Endothelial cell of umbilical vein (primary cell): Measurements from ENCODE around the gene H1-8. TPM values are rescaled to one million over a fixed set of nuclear protein-coding genes. Genes with fewer than 3 reads are reported as not detected.

ENCODE experiments used
- BruUV-seq: library from RNA; stranded (reverse); fragments of 400-500 nt; replicated peaks from 2 replicates; lab custom pipeline; 2021; lab: Mats Ljungman, UMichigan
- CTCF ChIA-PET: fragments of 300-600, 350-600 bp; sonication (Branson Sonifier 250); formaldehyde crosslinking; loops from one replicate; lab custom pipeline; 2021; ENCODE audit warnings: antibody characterized with exemption, inconsistent platforms; lab: Charles Lee
- POLR2A ChIA-PET: fragments of 300-600, 350-600 bp; sonication (Branson Sonifier 250); formaldehyde crosslinking; loops from one replicate; lab custom pipeline; 2021; ENCODE audit warnings: antibody characterized with exemption, inconsistent platforms; lab: Charles Lee
- DNase-seq: peaks from one replicate; pipeline ENCODE4 v3.0.0-alpha.2; 2011; ENCODE audit warnings: low read depth, low spot score
- FAIRE-seq: peaks from 2 replicates; lab custom pipeline; 2011; peaks lifted over from hg19 to GRCh38; lab: Jason Lieb, UNC
- H2AFZ ChIP-seq: 2 replicates; pipeline ENCODE4 v1.6.0; 2012; ENCODE audit warnings: low read depth, low read length, control low read depth, inconsistent platforms
- H3K27ac ChIP-seq: 2 replicates; pipeline ENCODE4 v1.5.1; 2011; ENCODE audit warnings: low read depth, mild to moderate bottlenecking, control low read depth, low read length, moderate library complexity; ENCODE audit not compliant: insufficient read depth
- H3K27me3 ChIP-seq, 2 experiments: 2 replicates each; pipeline versions ENCODE4 v1.6.0 to v1.6.1; 2011; ENCODE audit warnings: low read length in 2 of 2, mixed read lengths in 1 of 2; ENCODE audit not compliant: control insufficient read depth in 2 of 2, insufficient read depth in 2 of 2
- H3K36me3 ChIP-seq, 2 experiments: 2 replicates in 1 of 2; 3 replicates in 1 of 2; pipeline ENCODE4 v1.5.1; 2011; ENCODE audit warnings: low read length in 2 of 2, mild to moderate bottlenecking in 1 of 2, moderate library complexity in 1 of 2; ENCODE audit not compliant: control insufficient read depth in 2 of 2, insufficient read depth in 2 of 2; ENCODE audit errors: extremely low read depth in 1 of 2
- H3K4me1 ChIP-seq: 3 replicates; pipeline ENCODE4 v1.5.1; 2011; ENCODE audit warnings: mild to moderate bottlenecking, low read length; ENCODE audit not compliant: control insufficient read depth, insufficient read depth; ENCODE audit errors: extremely low read depth
- H3K4me2 ChIP-seq: 2 replicates; pipeline ENCODE4 v1.6.1; 2011; ENCODE audit warnings: low read length, control low read depth, mixed read lengths; ENCODE audit not compliant: insufficient read depth
- H3K4me3 ChIP-seq, 3 experiments: fragments of 200-600 bp in 1 of 3; sonication (generic), shearing (Covaris generic) in 1 of 3; replicated peaks in 1 of 3; 2 replicates each; pipeline ENCODE4 v1.5.1; 2011 to 2016; ENCODE audit warnings: control low read depth in 3 of 3, low read length in 3 of 3, mild to moderate bottlenecking in 2 of 3, inconsistent platforms in 1 of 3, low read depth in 1 of 3, moderate library complexity in 1 of 3; ENCODE audit not compliant: insufficient read depth in 1 of 3
- H3K79me2 ChIP-seq: 2 replicates; pipeline ENCODE4 v1.6.0; 2012; ENCODE audit warnings: low read length, inconsistent platforms; ENCODE audit not compliant: control insufficient read depth, insufficient read depth
- H3K9ac ChIP-seq: replicated peaks from 2 replicates; pipeline ENCODE3; 2011; ENCODE audit warnings: low read length, control low read depth; ENCODE audit not compliant: insufficient read depth; ENCODE audit errors: extremely low read depth
- H3K9me1 ChIP-seq: replicated peaks from 3 replicates; pipeline ENCODE4 v1.6.0; 2011; ENCODE audit warnings: mild to moderate bottlenecking, low read length; ENCODE audit not compliant: control insufficient read depth, insufficient read depth; ENCODE audit errors: extremely low read depth
- H3K9me3 ChIP-seq: replicated peaks from 2 replicates; pipeline ENCODE4 v1.5.1; 2012; ENCODE audit warnings: low read length, inconsistent platforms; ENCODE audit not compliant: control insufficient read depth, insufficient read depth
- H4K20me1 ChIP-seq: replicated peaks from 2 replicates; pipeline ENCODE3; 2011; ENCODE audit warnings: mild to moderate bottlenecking, low read length; ENCODE audit not compliant: control insufficient read depth, insufficient read depth; ENCODE audit errors: extremely low read depth
- CTCF ChIP-seq, 2 donors: IDR thresholded peaks; 1 replicate in 1 of 2; 2 replicates in 1 of 2; pipeline ENCODE4 v1.5.1; 2011; ENCODE audit warnings: low read length in 2 of 2, mild to moderate bottlenecking in 2 of 2, moderate library complexity in 2 of 2, control low read depth in 1 of 2, inconsistent platforms in 1 of 2, low read depth in 1 of 2; ENCODE audit not compliant: insufficient read depth in 1 of 2; ENCODE audit errors: extremely low read depth in 1 of 2
- FOS ChIP-seq: IDR thresholded peaks from 2 replicates; pipeline ENCODE4 v1.6.1; 2011; ENCODE audit warnings: mild to moderate bottlenecking, low read length, moderate library complexity, borderline replicate concordance; ENCODE audit not compliant: insufficient read depth
- GATA2 ChIP-seq: IDR thresholded peaks from 2 replicates; pipeline ENCODE4 v1.7.0; 2011; ENCODE audit warnings: low read depth, mild to moderate bottlenecking, moderate library complexity, mixed read lengths, low read length; ENCODE audit not compliant: insufficient read length, insufficient read depth
- JUN ChIP-seq: IDR thresholded peaks from 2 replicates; pipeline ENCODE4 v1.6.1; 2011; ENCODE audit warnings: borderline replicate concordance, low read depth; ENCODE audit not compliant: insufficient read length, insufficient read depth
- MAX ChIP-seq: IDR thresholded peaks from 2 replicates; pipeline ENCODE4 v1.6.1; 2011; ENCODE audit not compliant: insufficient read depth, insufficient read length
- MYC ChIP-seq: IDR thresholded peaks from one replicate; pipeline ENCODE4 v1.6.1; 2011; ENCODE audit warnings: mild to moderate bottlenecking, low read depth, low read length
- POLR2A ChIP-seq: IDR thresholded peaks from 2 replicates; pipeline ENCODE4 v1.6.1; 2012; ENCODE audit warnings: low read depth, mild to moderate bottlenecking, control low read depth, low read length
- POLR2AphosphoS5 ChIP-seq: IDR thresholded peaks from 2 replicates; pipeline ENCODE4 v1.6.1; 2012; ENCODE audit warnings: low read depth, mild to moderate bottlenecking, control low read depth, low read length, moderate library complexity; ENCODE audit not compliant: insufficient read depth
- dilution Hi-C: fragments of 300-500 bp; cut with MboI; formaldehyde crosslinking; loops from one replicate; pipeline ENCODE4 v1.15.0; 2019; ENCODE audit warnings: low sequenced_read_pairs; ENCODE audit not compliant: extremely low pct_ligation_motif_present
- intact Hi-C: fragments of 100-400 bp; cut with micrococcal nuclease; formaldehyde crosslinking; loops from one replicate; pipeline ENCODE4 v1.10.0; 2022
- polyA plus RNA-seq, 4 experiments: library from polyadenylated mRNA; depleted of rRNA in 3 of 4; stranded (reverse) in 3 of 4; unstranded in 1 of 4; fragments of >200 nt; gene quantifications; 2 replicates each; pipeline versions ENCODE4 v1.2.1 to v1.2.3, GENCODE V29; 2011 to 2012; ENCODE audit warnings: missing spikeins in 1 of 4
- total RNA-seq: library from RNA; stranded (reverse); gene quantifications from 2 replicates; pipeline ENCODE4 v1.2.3, GENCODE V29; 2021

Gene H1-8
- total and polyA plus RNA-seq, 2 donors (not counting 3 experiments of a cell fraction or from before 2014, with no cell fraction given) = not detected

GRCh38 chr3:129531699-129532098 is 11.3 kb upstream of the H1-8 start:
- intact Hi-C loops = no loop called here

More at GRCh38 chr3:129531699-129532098, 11.3 kb upstream of the H1-8 start:
- BruUV-seq = no TSS peak
- Histone ChIP-seq H2AFZ (no peak overlapping the region), H3K79me2 (no peaks in the 10 kb centered on the region), H3K9ac (no peak overlapping the region), H3K27me3 (no peaks in the 10 kb centered on the region), H3K4me1 (peaks cover 7% of the 10 kb centered on the region), H3K27ac (no peak overlapping the region), H3K9me1 (no peaks in the 10 kb centered on the region), H3K4me3 (no peak overlapping the region), H3K4me2 (no peak overlapping the region), H3K36me3 (no peaks in the 10 kb centered on the region), H3K9me3 (no peaks in the 10 kb centered on the region), H4K20me1 (no peaks in the 10 kb centered on the region)
- TF ChIP-seq JUN (no peak), FOS (no peak), GATA2 (no peak), POLR2A (no peak), MAX (no peak), CTCF (IDR thresholded peaks at IDR 0.05; ENCODE audit: extremely low read depth in 1 of 2, insufficient read depth in 1 of 2, low read depth in 1 of 2, low read length in 2 of 2) (no peak), MYC (no peak), POLR2AphosphoS5 (no peak)
- POLR2A ChIA-PET = no interaction called here
- no peak for FAIRE-seq
- DNase-seq = no peak
- dilution Hi-C loops = no loop called here
- CTCF ChIA-PET = no interaction called here
